PFSK-1 (cell line): ENCODE measurements around the gene TMEM131.

Experiments used
- FOXP2 ChIP-seq: optimal IDR thresholded peaks from 2 replicates; pipeline ENCODE3; 2011; ENCODE audit warnings: borderline replicate concordance, control low read depth, inconsistent platforms; ENCODE audit not compliant: insufficient read depth; ENCODE audit errors: extremely low read length, extremely low read depth
- POLR2AphosphoS5 ChIP-seq: IDR thresholded peaks from 2 replicates; pipeline ENCODE4 v1.6.1; 2012; ENCODE audit warnings: low read depth, mild to moderate bottlenecking, control low read depth, low read length, moderate library complexity
- SIN3A ChIP-seq: IDR thresholded peaks from 2 replicates; pipeline ENCODE4 v1.6.1; 2012; ENCODE audit warnings: mild to moderate bottlenecking, low read length, moderate library complexity, borderline replicate concordance; ENCODE audit not compliant: insufficient read depth
- TAF1 ChIP-seq: IDR thresholded peaks from 2 replicates; pipeline ENCODE4 v1.6.1; 2012; ENCODE audit warnings: low read length, control low read depth, borderline replicate concordance; ENCODE audit not compliant: insufficient read depth
- TF ChIP-seq, protein P1 (sequence below), 2 experiments: IDR thresholded peaks; 2 replicates each; pipeline versions ENCODE4 v1.6.1 to v1.8.0; 2011 to 2012; ENCODE audit warnings: low read depth in 2 of 2, low read length in 2 of 2, control low read depth in 1 of 2, inconsistent platforms in 1 of 2, mild to moderate bottlenecking in 1 of 2, moderate library complexity in 1 of 2; ENCODE audit not compliant: insufficient read depth in 1 of 2

TMEM131 gene

DNA sequence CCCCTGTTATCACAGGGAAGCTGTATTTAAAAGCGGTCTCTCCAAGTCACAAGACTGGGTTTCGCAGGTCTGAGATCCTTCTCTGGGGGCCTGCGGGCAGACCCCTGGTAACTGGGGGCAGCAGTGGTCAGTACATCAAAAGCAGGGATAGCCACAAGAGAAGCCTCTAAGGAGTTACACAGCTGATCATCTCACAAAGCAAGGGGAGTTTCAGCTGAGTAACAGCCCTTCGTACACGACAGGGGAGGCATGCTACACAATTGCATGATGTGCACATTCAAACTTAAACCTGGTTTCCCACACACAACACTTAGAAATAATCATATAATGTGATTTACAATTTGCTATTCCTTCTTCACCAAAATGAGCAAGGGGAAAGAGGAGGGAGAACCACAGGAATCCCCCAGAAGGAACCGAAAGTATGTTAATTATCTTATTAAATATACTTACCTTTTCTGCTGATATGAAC is 87.5 kb downstream of the TMEM131 start:
- TF ChIP-seq TAF1 = no peak
- no peak for TF ChIP-seq FOXP2
- TF ChIP-seq, protein P1, sequence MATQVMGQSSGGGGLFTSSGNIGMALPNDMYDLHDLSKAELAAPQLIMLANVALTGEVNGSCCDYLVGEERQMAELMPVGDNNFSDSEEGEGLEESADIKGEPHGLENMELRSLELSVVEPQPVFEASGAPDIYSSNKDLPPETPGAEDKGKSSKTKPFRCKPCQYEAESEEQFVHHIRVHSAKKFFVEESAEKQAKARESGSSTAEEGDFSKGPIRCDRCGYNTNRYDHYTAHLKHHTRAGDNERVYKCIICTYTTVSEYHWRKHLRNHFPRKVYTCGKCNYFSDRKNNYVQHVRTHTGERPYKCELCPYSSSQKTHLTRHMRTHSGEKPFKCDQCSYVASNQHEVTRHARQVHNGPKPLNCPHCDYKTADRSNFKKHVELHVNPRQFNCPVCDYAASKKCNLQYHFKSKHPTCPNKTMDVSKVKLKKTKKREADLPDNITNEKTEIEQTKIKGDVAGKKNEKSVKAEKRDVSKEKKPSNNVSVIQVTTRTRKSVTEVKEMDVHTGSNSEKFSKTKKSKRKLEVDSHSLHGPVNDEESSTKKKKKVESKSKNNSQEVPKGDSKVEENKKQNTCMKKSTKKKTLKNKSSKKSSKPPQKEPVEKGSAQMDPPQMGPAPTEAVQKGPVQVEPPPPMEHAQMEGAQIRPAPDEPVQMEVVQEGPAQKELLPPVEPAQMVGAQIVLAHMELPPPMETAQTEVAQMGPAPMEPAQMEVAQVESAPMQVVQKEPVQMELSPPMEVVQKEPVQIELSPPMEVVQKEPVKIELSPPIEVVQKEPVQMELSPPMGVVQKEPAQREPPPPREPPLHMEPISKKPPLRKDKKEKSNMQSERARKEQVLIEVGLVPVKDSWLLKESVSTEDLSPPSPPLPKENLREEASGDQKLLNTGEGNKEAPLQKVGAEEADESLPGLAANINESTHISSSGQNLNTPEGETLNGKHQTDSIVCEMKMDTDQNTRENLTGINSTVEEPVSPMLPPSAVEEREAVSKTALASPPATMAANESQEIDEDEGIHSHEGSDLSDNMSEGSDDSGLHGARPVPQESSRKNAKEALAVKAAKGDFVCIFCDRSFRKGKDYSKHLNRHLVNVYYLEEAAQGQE (IDR thresholded peaks at IDR 0.05; ENCODE audit: insufficient read depth in 1 of 2, low read depth in 2 of 2, low read length in 2 of 2) = no peak
- no peak for TF ChIP-seq POLR2AphosphoS5
- TF ChIP-seq SIN3A = no peak

- TF ChIP-seq FOXP2 = no peak
- no peak for TF ChIP-seq TAF1
- no peak for TF ChIP-seq SIN3A
- TF ChIP-seq, protein P1 (IDR thresholded peaks at IDR 0.05; ENCODE audit: insufficient read depth in 1 of 2, low read depth in 2 of 2, low read length in 2 of 2) = no peak
- no peak for TF ChIP-seq POLR2AphosphoS5
Measured at GRCh38 chr2:97907369-97908100, 88.2 kb downstream of the TMEM131 start.

- TF ChIP-seq, protein P1 (IDR thresholded peaks at IDR 0.05; ENCODE audit: insufficient read depth in 1 of 2, low read depth in 2 of 2, low read length in 2 of 2) = no peak
- TF ChIP-seq TAF1 = no peak
- no peak for TF ChIP-seq SIN3A
Measured at GRCh38 chr2:97906307-97906706, 89.4 kb downstream of the TMEM131 start.

DNA sequence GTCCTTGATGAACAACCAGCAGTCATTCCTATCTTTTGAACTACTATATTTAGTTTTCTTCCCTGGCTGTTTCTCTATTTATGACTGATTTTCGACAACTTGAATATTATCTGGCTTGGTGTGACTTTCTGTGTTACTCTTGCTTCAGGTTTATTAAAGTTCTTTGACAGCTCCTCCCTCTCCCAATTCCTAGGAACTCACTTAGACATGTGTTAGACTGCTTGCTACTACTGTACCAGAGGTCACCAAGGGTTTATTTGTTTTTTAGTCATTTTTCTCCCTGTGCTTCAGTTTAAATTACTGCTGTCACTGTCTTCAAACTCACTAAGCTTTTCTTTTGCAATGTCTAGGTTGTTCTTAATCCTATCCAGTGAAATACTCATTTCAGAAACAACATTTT is 90.5 kb downstream of the TMEM131 start:
- TF ChIP-seq, protein P1 (IDR thresholded peaks at IDR 0.05; ENCODE audit: insufficient read depth in 1 of 2, low read depth in 2 of 2, low read length in 2 of 2) = no peak
- TF ChIP-seq POLR2AphosphoS5 (no peak), FOXP2 (no peak), TAF1 (no peak), SIN3A (no peak)
